Activated B cell treated with CpG ODN at 0.5 μM for 24 hours (primary cell): ENCODE measurements around the gene SORL1. TPM values are rescaled to one million over a fixed set of nuclear protein-coding genes. Genes with fewer than 3 reads are reported as not detected.
A peak's percentile ranks its signal among the peaks of the same experiment; 100 is the strongest.

Source experiments
- ATAC-seq: fragments of 200-7000 bp; cut with Tn5 transposase; one replicate; pipeline ENCODE4 v1.10.0; 2021; ENCODE audit warnings: low read depth, mild to moderate bottlenecking, moderate library complexity
- CTCF ChIA-PET: fragments of 350-600 bp; sonication (Branson Sonifier 250); formaldehyde crosslinking; loops from one replicate; lab custom pipeline; 2021; ENCODE audit warnings: antibody characterized with exemption; lab: Charles Lee
- POLR2A ChIA-PET: fragments of 350-600 bp; sonication (Branson Sonifier 250); formaldehyde crosslinking; loops from one replicate; lab custom pipeline; 2021; ENCODE audit warnings: antibody characterized with exemption; lab: Charles Lee
- DNase-seq: peaks from one replicate; pipeline ENCODE4 v3.0.0; 2022
- H3K27ac Mint-ChIP-seq: one replicate; pipeline ENCODE4 v1.8.0; 2020; ENCODE audit warnings: mixed read lengths
- H3K27me3 Mint-ChIP-seq: one replicate; pipeline ENCODE4 v1.8.0; 2021; ENCODE audit warnings: mixed read lengths
- H3K36me3 Mint-ChIP-seq: one replicate; pipeline ENCODE4 v1.8.0; 2021; ENCODE audit warnings: low read depth, mixed read lengths
- H3K4me1 Mint-ChIP-seq: one replicate; pipeline ENCODE4 v1.8.0; 2021; ENCODE audit warnings: mixed read lengths
- H3K4me3 Mint-ChIP-seq: one replicate; pipeline ENCODE4 v1.8.0; 2020; ENCODE audit warnings: mild to moderate bottlenecking, mixed read lengths
- H3K9me3 Mint-ChIP-seq: one replicate; pipeline ENCODE4 v1.8.0; 2020; ENCODE audit warnings: mixed read lengths
- CTCF ChIP-seq: fragments of 200-600 bp; IDR thresholded peaks from one replicate; pipeline ENCODE4 v1.8.0; 2022; ENCODE audit warnings: antibody characterized with exemption, mild to moderate bottlenecking
- intact Hi-C: fragments of 100-400 bp; cut with micrococcal nuclease; formaldehyde crosslinking; loops from one replicate; pipeline ENCODE4 v1.15.1; 2024
- total RNA-seq: library from RNA; stranded (reverse); gene quantifications from 2 replicates; pipeline ENCODE4 v1.2.3, GENCODE V29; 2022

The SORL1 gene
- total RNA-seq, 1 donor from 2014 or later, result 180 TPM

- ChIA-PET POLR2A (interaction anchor here (10.2 kb wide), 1 partner anchor 10 kb away, joined by 148 read pairs; the partner anchor contains the start of genes SORL1 and SORL1-AS1), CTCF (interaction anchor here (1.4 kb wide), 1 partner anchor 9 kb away, joined by 3 read pairs; no protein-coding TSS in a partner anchor)
- H3K9me3 Mint-ChIP-seq, result no peaks in the 10 kb centered on the region
- intact Hi-C loops, result loop anchor here (10.0 kb wide), 1 partner anchor 1605 kb away; the partner anchor contains the start of gene HSPA8
- no peak overlapping the region for H3K4me3 Mint-ChIP-seq
- H3K36me3 Mint-ChIP-seq, result peaks cover 33% of the 10 kb centered on the region
- peak overlapping the region; percentile 15 for H3K27ac Mint-ChIP-seq
- H3K4me1 Mint-ChIP-seq, result peaks cover 83% of the 10 kb centered on the region
- no peak for ATAC-seq
- TF ChIP-seq CTCF, result no peak
- DNase-seq, result no peak
- no peaks in the 10 kb centered on the region for H3K27me3 Mint-ChIP-seq
Measured at GRCh38 chr11:121459413-121460017, 7.4 kb downstream of the SORL1 start.

- DNase-seq (no peak), ATAC-seq (no peak)
- no peak for TF ChIP-seq CTCF
- ChIA-PET CTCF (interaction anchor here (1.2 to 2.6 kb wide), 3 partner anchors 10 to 130 kb away, joined by 3 to 9 read pairs (median 4); no protein-coding TSS in a partner anchor), POLR2A (interaction anchor here (0.7 to 10.2 kb wide), 3 partner anchors 11 to 1116 kb away, joined by 4 to 148 read pairs (median 12); partner anchors contain the start of genes SORL1 and SORL1-AS1)
- Mint-ChIP-seq H3K27me3 (no peaks in the 10 kb centered on the region), H3K36me3 (peaks cover 25% of the 10 kb centered on the region), H3K27ac (peak overlapping the region; percentile 82), H3K4me1 (peaks cover 83% of the 10 kb centered on the region), H3K9me3 (no peaks in the 10 kb centered on the region), H3K4me3 (no peak overlapping the region)
- intact Hi-C loops, result no loop called here
Measured at GRCh38 chr11:121460941-121461514, 8.9 kb downstream of the SORL1 start.

GRCh38 chr11:121461843-121462242 is 9.7 kb downstream of the SORL1 start:
- TF ChIP-seq CTCF, result no peak
- Mint-ChIP-seq H3K27me3 (no peaks in the 10 kb centered on the region), H3K27ac (peak overlapping the region; percentile 82), H3K36me3 (peaks cover 22% of the 10 kb centered on the region), H3K4me3 (peak overlapping the region; percentile 33), H3K4me1 (peaks cover 84% of the 10 kb centered on the region), H3K9me3 (no peaks in the 10 kb centered on the region)
- no peak for ATAC-seq
- intact Hi-C loops, result no loop called here
- ChIA-PET POLR2A (interaction anchor here (1.4 to 10.2 kb wide), 3 partner anchors 8 to 32 kb away, joined by 3 to 148 read pairs (median 12); partner anchors contain the start of genes SORL1 and SORL1-AS1), CTCF (interaction anchor here (1.2 to 2.6 kb wide), 3 partner anchors 11 to 129 kb away, joined by 3 to 9 read pairs (median 4); no protein-coding TSS in a partner anchor)
- DNase-seq, result no peak

GRCh38 chr11:121463689-121464335 is 11.7 kb downstream of the SORL1 start:
- no peak for TF ChIP-seq CTCF
- Mint-ChIP-seq H3K36me3 (peaks cover 8% of the 10 kb centered on the region), H3K4me3 (peak overlapping the region; percentile 61), H3K27ac (peak overlapping the region; percentile 89), H3K9me3 (no peaks in the 10 kb centered on the region), H3K27me3 (no peaks in the 10 kb centered on the region), H3K4me1 (peaks cover 97% of the 10 kb centered on the region)
- POLR2A ChIA-PET, result interaction anchor here (1.1 to 10.2 kb wide), 3 partner anchors 14 to 96 kb away, joined by 3 to 148 read pairs (median 4); partner anchors contain the start of genes SORL1 and SORL1-AS1
- CTCF ChIA-PET, result interaction anchor here (1.1 to 1.4 kb wide), 2 partner anchors 12 to 144 kb away, joined by 3 to 4 read pairs; no protein-coding TSS in a partner anchor
- DNase-seq, result no peak
- intact Hi-C loops, result loop anchor here (1.0 kb wide), 2 partner anchors 11 to 18 kb away; no protein-coding TSS in a partner anchor
- no peak for ATAC-seq
